ENCODE data around the gene FRMD5. TPM values are rescaled to one million over a fixed set of nuclear protein-coding genes. Genes with fewer than 3 reads are reported as not detected.
"Not testable (repeated sequence)": the region's sequence is repeated elsewhere in the genome, so short reads cannot be mapped to it uniquely, and the experiment has no call there.

FRMD5 gene
- total RNA-seq: 10 to 100 TPM; 25.5 to 52.3 TPM

DNA sequence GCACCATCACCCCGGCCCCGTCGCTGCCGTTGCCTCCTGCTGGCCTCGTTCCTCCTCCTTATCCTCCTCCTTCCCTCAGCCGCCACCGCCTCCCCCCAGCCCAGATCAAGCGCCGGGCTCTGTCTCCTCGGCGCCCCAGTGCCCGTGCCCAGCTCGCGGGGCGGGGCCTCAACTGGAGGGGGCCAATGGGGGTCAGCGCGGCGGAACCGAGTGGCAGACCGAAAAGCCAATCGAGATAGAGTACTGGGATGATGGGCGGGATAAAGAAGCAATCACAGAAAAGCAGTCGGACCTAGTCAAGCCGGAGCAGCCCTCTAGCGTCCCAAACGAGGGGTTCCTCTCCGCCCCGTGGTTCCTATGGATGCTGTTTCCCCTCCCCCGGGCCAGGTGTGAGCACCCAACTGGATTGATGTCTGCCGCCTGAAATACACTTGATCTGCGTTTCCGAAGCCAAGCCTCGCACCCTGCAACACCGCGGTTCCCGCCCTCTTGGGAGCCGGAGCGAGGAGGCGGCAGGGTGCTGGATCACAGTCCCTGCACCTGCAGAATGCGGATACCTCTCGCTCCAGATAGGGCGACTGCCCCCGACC, at the start of gene FRMD5:
Gene FRMD5, minus strand, starts transcription at position 121 of the 590 bp plus-strand sequence.
- Histone ChIP-seq H3K4me1 (peaks cover 0 to 23% of the 10 kb centered on the region in 2 donors), H3K9me3 (no peaks in the 10 kb centered on the region), H3K36me3 (no peaks in the 10 kb centered on the region), H3K27me3 (no peaks in the 10 kb centered on the region), H3K27ac (peak within 1 kb of the TSS; percentile 78), H3K4me3 (peak within 1 kb of the TSS; percentile 73 to 75)
- TF ChIP-seq, protein P1, sequence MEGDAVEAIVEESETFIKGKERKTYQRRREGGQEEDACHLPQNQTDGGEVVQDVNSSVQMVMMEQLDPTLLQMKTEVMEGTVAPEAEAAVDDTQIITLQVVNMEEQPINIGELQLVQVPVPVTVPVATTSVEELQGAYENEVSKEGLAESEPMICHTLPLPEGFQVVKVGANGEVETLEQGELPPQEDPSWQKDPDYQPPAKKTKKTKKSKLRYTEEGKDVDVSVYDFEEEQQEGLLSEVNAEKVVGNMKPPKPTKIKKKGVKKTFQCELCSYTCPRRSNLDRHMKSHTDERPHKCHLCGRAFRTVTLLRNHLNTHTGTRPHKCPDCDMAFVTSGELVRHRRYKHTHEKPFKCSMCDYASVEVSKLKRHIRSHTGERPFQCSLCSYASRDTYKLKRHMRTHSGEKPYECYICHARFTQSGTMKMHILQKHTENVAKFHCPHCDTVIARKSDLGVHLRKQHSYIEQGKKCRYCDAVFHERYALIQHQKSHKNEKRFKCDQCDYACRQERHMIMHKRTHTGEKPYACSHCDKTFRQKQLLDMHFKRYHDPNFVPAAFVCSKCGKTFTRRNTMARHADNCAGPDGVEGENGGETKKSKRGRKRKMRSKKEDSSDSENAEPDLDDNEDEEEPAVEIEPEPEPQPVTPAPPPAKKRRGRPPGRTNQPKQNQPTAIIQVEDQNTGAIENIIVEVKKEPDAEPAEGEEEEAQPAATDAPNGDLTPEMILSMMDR (IDR thresholded peaks at IDR 0.05): peak in 1 of 2 donors; percentile 43
- peak; percentile 87 for DNase-seq (ENCODE audit: low spot score)

DNA sequence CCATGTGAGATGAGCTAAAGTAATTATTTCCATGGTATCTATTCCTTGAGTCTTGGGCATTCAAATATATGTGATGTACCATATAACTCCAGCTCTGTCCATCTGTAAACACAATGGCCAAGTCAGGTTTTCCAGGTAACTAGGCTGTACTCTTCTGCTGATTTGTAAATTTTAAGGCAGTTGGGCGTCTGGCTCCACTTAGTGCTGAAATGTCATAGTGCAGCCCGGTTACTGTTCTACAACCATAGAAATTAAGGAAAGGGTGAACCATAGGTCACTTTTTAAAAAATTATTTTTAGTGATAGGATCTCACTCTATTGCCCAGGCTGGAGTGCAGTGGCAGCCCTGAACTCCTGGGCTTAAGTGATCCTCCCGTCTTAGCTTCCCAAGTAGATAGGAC, 48.8 kb upstream of the FRMD5 start:
- Histone ChIP-seq H3K27me3 (no peaks in the 10 kb centered on the region), H3K9me3 (no peaks in the 10 kb centered on the region), H3K27ac (no peak overlapping the region), H3K4me1 (no peaks in the 10 kb centered on the region), H3K4me3 (no peak overlapping the region), H3K36me3 (no peaks in the 10 kb centered on the region)
- DNase-seq (ENCODE audit: low spot score): no peak
- TF ChIP-seq, protein P1 (IDR thresholded peaks at IDR 0.05): no peak

- Histone ChIP-seq H3K27ac (no peak overlapping the region), H3K4me3 (no peak overlapping the region), H3K27me3 (no peaks in the 10 kb centered on the region), H3K4me1 (no peaks in the 10 kb centered on the region), H3K36me3 (no peaks in the 10 kb centered on the region), H3K9me3 (no peaks in the 10 kb centered on the region)
- no peak for DNase-seq (ENCODE audit: low spot score)
- TF ChIP-seq, protein P1 (IDR thresholded peaks at IDR 0.05): no peak
Observed at GRCh38 chr15:44243141-44243540, 48.1 kb upstream of the FRMD5 start.

- no peak overlapping the region for H3K27ac ChIP-seq
- TF ChIP-seq, protein P1 (IDR thresholded peaks at IDR 0.05): no peak
- no peaks in the 10 kb centered on the region for H3K9me3 ChIP-seq
- no peaks in the 10 kb centered on the region for H3K27me3 ChIP-seq
- no peaks in the 10 kb centered on the region for H3K4me1 ChIP-seq
- no peak overlapping the region for H3K4me3 ChIP-seq
- DNase-seq (ENCODE audit: low spot score): no peak
- H3K36me3 ChIP-seq: no peaks in the 10 kb centered on the region
Observed at GRCh38 chr15:44231842-44232241, 36.8 kb upstream of the FRMD5 start.

DNA sequence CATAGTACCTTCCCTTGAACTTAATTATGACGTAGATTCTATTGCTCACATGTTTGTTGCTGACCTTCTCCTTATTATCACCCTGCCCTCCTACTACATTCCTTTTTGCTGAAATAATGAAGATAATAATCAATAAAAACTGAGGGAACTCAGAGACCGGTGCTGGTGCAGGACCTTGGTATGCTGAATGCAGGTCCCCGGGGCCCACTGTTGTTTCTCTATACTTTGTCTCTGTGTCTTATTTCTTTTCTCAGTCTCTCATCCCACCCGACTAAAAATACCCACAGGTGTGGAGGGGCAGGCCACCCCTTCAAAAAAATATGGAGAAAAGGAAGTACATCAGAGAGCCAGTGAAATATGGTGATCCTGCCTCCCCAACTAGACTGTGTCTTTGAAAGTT, 34.2 kb upstream of the FRMD5 start:
- not testable (repeated sequence) for H3K27ac ChIP-seq; DNase-seq (ENCODE audit: low spot score); H3K9me3 ChIP-seq; H3K4me3 ChIP-seq; H3K36me3 ChIP-seq; H3K4me1 ChIP-seq; H3K27me3 ChIP-seq

- no peak for DNase-seq (ENCODE audit: low spot score)
- Histone ChIP-seq H3K4me1 (no peaks in the 10 kb centered on the region), H3K27me3 (no peaks in the 10 kb centered on the region), H3K36me3 (no peaks in the 10 kb centered on the region), H3K9me3 (no peaks in the 10 kb centered on the region), H3K27ac (no peak overlapping the region), H3K4me3 (no peak overlapping the region)
- TF ChIP-seq, protein P1 (IDR thresholded peaks at IDR 0.05): no peak
Observed at GRCh38 chr15:44227584-44227983, 32.5 kb upstream of the FRMD5 start.

DNA sequence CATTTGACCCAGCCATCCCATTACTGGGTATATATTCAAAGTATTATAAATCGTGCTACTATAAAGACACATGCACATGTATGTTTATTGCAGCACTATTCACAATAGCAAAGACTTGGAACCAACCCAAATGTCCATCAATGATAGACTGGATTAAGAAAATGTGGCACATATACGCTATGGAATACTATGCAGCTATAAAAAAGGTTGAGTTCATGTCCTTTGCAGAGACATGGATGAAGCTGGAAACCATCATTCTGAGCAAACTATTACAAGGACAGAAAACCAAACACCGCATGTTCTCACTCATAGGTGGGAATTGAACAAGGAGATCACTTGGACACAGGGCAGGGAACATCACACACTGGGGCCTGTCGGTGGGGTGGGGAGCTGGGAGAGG, 31.9 kb upstream of the FRMD5 start:
- not testable (repeated sequence) for H3K27me3 ChIP-seq; H3K4me3 ChIP-seq; H3K36me3 ChIP-seq; DNase-seq (ENCODE audit: low spot score); H3K27ac ChIP-seq; H3K4me1 ChIP-seq; H3K9me3 ChIP-seq

Measured in right atrium auricular region (tissue), 2 donors.